K562 (cell line): ENCODE measurements around the gene B3GAT3. TPM values are rescaled to one million over a fixed set of nuclear protein-coding genes. Genes with fewer than 3 reads are reported as not detected.

Source experiments
- AFF1 ChIP-seq, 2 experiments: fragments of 450-650 bp; IDR thresholded peaks; 2 replicates each; pipeline ENCODE4 v1.6.1; 2018; ENCODE audit warnings: mild to moderate bottlenecking in 2 of 2, low read depth in 1 of 2; ENCODE audit not compliant: partially characterized antibody in 2 of 2
- ARID3A ChIP-seq: IDR thresholded peaks from 2 replicates; pipeline ENCODE4 v1.6.1; 2012; ENCODE audit warnings: low read depth, low read length, improper control_type of control experiment, borderline replicate concordance
- FUS ChIP-seq: fragments of 200-400 bp; formaldehyde crosslinking; optimal IDR thresholded peaks from 2 replicates; pipeline ENCODE3; 2017; ENCODE audit warnings: low read depth, low read length
- GMEB1 ChIP-seq: fragments of 250-450 bp; sonication (Bioruptor Pico); IDR thresholded peaks from 2 replicates; pipeline ENCODE4 v1.4.0; 2020; ENCODE audit warnings: mild to moderate bottlenecking
- HMBOX1 ChIP-seq: sonication (generic); IDR thresholded peaks from 2 replicates; pipeline ENCODE4 v1.6.1; 2016
- IRF9 ChIP-seq: fragments of 450-650 bp; IDR thresholded peaks from 2 replicates; pipeline ENCODE4 v1.6.1; 2016; ENCODE audit warnings: missing biosample characterization, missing genetic modification characterization
- MAFG ChIP-seq: fragments of 450-650 bp; conservative IDR thresholded peaks from 2 replicates; pipeline ENCODE4 v1.6.1; 2016; ENCODE audit warnings: missing genetic modification characterization, missing compliant biosample characterization
- NUFIP1 ChIP-seq: fragments of 450-650 bp; IDR thresholded peaks from 2 replicates; pipeline ENCODE4 v1.6.1; 2018; ENCODE audit not compliant: partially characterized antibody
- SMAD4 ChIP-seq: fragments of 250-450 bp; sonication (Bioruptor Pico); conservative IDR thresholded peaks from 2 replicates; pipeline ENCODE4 v1.8.0; 2021; ENCODE audit warnings: inconsistent platforms, mild to moderate bottlenecking, moderate library complexity
- SNRNP70 ChIP-seq: fragments of 200-400 bp; formaldehyde crosslinking; optimal IDR thresholded peaks from 2 replicates; pipeline ENCODE3; 2017; ENCODE audit warnings: low read depth, low read length
- SRSF1 ChIP-seq: fragments of 200-400 bp; formaldehyde crosslinking; IDR thresholded peaks from 2 replicates; pipeline ENCODE4 v1.6.1; 2017; ENCODE audit warnings: mild to moderate bottlenecking, low read depth, low read length, moderate library complexity
- XRCC3 ChIP-seq: fragments of 450-650 bp; IDR thresholded peaks from 2 replicates; pipeline ENCODE4 v1.6.1; 2017; ENCODE audit warnings: mild to moderate bottlenecking, moderate library complexity
- YBX1 ChIP-seq: fragments of 450-650 bp; IDR thresholded peaks from 2 replicates; pipeline ENCODE4 v1.7.1; 2016; ENCODE audit warnings: mild to moderate bottlenecking
- ZFP30 ChIP-seq: fragments of 250-450 bp; sonication (Bioruptor Pico); IDR thresholded peaks from 2 replicates; pipeline ENCODE4 v1.8.0; 2022; ENCODE audit warnings: moderate library complexity, mild to moderate bottlenecking, inconsistent platforms, borderline replicate concordance
- ZNF512 ChIP-seq: IDR thresholded peaks from 2 replicates; pipeline ENCODE4 v1.6.1; 2016; ENCODE audit warnings: missing genetic modification characterization, missing compliant biosample characterization
- ZNF668 ChIP-seq: fragments of 250-450 bp; sonication (Bioruptor Pico); IDR thresholded peaks from 2 replicates; pipeline ENCODE4 v1.8.0; 2022; ENCODE audit warnings: mild to moderate bottlenecking, inconsistent platforms
- polyA plus RNA-seq, 8 experiments: library from polyadenylated mRNA; depleted of rRNA in 4 of 8; stranded (reverse) in 5 of 8; unstranded in 3 of 8; fragments of >200 nt; fragmentation: Nextera tagmentation in 2 of 8; fragmentation: Illumina TruSeq in 1 of 8; extraction: Ambion mirVana in 2 of 8; extraction: Trizol in 1 of 8; gene quantifications; 2 replicates each; pipeline versions ENCODE4 v1.2.1 to v1.2.3, GENCODE V29; 2011 to 2014; ENCODE audit warnings: inconsistent platforms in 1 of 8, missing spikeins in 1 of 8
- total RNA-seq, 7 experiments: library from RNA; depleted of rRNA in 6 of 7; stranded (reverse); fragments of >200 nt in 6 of 7; fragmentation: Illumina TruSeq in 2 of 7; extraction: Trizol in 2 of 7; gene quantifications; 2 replicates each; pipeline versions ENCODE4 v1.2.1 to v1.2.3, GENCODE V29; 2011 to 2021; ENCODE audit warnings: low replicate concordance in 1 of 7

B3GAT3 gene
- total and polyA plus RNA-seq, 9 of the 15 experiments (the other 6 are each of a cell fraction or from before 2014, with no cell fraction given) = 0.30 to 64.0 (median 21.4) TPM

- TF ChIP-seq ZNF512 = no peak
- no peak for TF ChIP-seq GMEB1
- no peak for TF ChIP-seq SNRNP70
- TF ChIP-seq YBX1 = no peak
- TF ChIP-seq IRF9 (tag) = no peak
- no peak for TF ChIP-seq ZFP30 (CRISPR knock-in tag)
- no peak for TF ChIP-seq NUFIP1
- TF ChIP-seq HMBOX1 = no peak
- no peak for TF ChIP-seq SMAD4 (CRISPR knock-in tag)
- no peak for TF ChIP-seq MAFG (tag)
- peak; percentile 59 for TF ChIP-seq FUS
- no peak for TF ChIP-seq ARID3A
- TF ChIP-seq XRCC3 = no peak
- no peak for TF ChIP-seq ZNF668 (CRISPR knock-in tag)
- TF ChIP-seq AFF1 (IDR thresholded peaks at IDR 0.05; ENCODE audit: low read depth in 1 of 2, partially characterized antibody in 2 of 2) = no peak
- TF ChIP-seq SRSF1 = no peak
These were observed 20.2 kb downstream of the B3GAT3 start, which contains the start of gene MTA2 (continued) for GRCh38 chr11:62601372-62602140.
